A549 (cell line): ENCODE results near the gene ARL15.

Experiments used
- EP300 ChIP-seq, 2 experiments: fragments of >200 bp; sonication (Bioruptor Twin); formaldehyde crosslinking; IDR thresholded peaks; 2 replicates in 1 of 2; 3 replicates in 1 of 2; pipeline ENCODE4 v1.6.1; 2016 to 2017
- ESRRA ChIP-seq: fragments of 150-350 bp; IDR thresholded peaks from 2 replicates; pipeline ENCODE4 v1.6.1; 2014; ENCODE audit warnings: mild to moderate bottlenecking, low read length, borderline replicate concordance
- JUNB ChIP-seq: fragments of >200 bp; sonication (Bioruptor Twin); formaldehyde crosslinking; IDR thresholded peaks from 2 replicates; pipeline ENCODE4 v1.6.1; 2016
- POLR2A ChIP-seq: IDR thresholded peaks from 2 replicates; pipeline ENCODE4 v1.6.1; 2012; ENCODE audit warnings: mild to moderate bottlenecking, low read length
- POLR2AphosphoS2 ChIP-seq: conservative IDR thresholded peaks from 2 replicates; pipeline ENCODE4 v1.6.1; 2012; ENCODE audit warnings: low read length, improper control_type of control experiment, inconsistent platforms
- RFX5 ChIP-seq: fragments of 450-650 bp; IDR thresholded peaks from 2 replicates; pipeline ENCODE4 v1.7.1; 2014; ENCODE audit warnings: antibody characterized with exemption, mild to moderate bottlenecking, moderate library complexity
- RNF2 ChIP-seq: fragments of 200-600 bp; sonication (generic); IDR thresholded peaks from 2 replicates; pipeline ENCODE4 v1.6.1; 2016; ENCODE audit warnings: low read depth, mild to moderate bottlenecking, antibody characterized with exemption, moderate library complexity, borderline replicate concordance
- SMC3 ChIP-seq: fragments of >200 bp; sonication (Bioruptor Twin); formaldehyde crosslinking; IDR thresholded peaks from 3 replicates; pipeline ENCODE4 v1.6.1; 2018; ENCODE audit warnings: inconsistent platforms
- TF ChIP-seq, protein P1 (sequence below): fragments of >200 bp; sonication (Bioruptor Twin); formaldehyde crosslinking; IDR thresholded peaks from 3 replicates; pipeline ENCODE4 v1.5.1; 2016
- TF ChIP-seq, protein P2 (sequence below): fragments of 150-350 bp; IDR thresholded peaks from 2 replicates; pipeline ENCODE4 v1.6.1; 2014; ENCODE audit warnings: low read depth, mild to moderate bottlenecking, low read length
- TF ChIP-seq, protein P3 (sequence below): fragments of 200-600 bp; sonication (generic); IDR thresholded peaks from 2 replicates; pipeline ENCODE4 v1.6.1; 2016; ENCODE audit warnings: antibody characterized with exemption, mild to moderate bottlenecking, moderate library complexity

DNA sequence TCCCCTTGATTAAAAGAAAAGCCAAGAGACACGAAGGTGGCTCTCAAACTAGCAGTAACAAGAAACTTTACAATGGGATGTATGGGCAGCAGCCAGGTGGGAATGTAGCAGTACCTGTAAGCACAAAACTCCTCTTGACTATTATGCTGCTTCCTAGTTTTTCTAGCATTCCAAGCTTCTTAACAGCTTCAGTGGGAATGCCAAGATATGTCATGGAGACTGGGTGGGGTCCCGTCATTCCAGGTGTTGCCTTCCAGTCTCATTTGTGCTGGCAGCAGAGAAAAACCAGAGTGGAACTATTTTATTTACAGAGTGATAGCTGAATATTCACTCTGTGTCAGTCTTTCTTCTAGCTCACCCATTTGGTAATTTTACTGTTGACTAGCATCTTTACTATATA is 236.6 kb downstream of the ARL15 start:
- TF ChIP-seq POLR2A (no peak), SMC3 (no peak), JUNB (no peak), RNF2 (no peak), ESRRA (no peak), POLR2AphosphoS2 (no peak), RFX5 (no peak), EP300 (IDR thresholded peaks at IDR 0.05) (no peak)
- TF ChIP-seq, protein P1, sequence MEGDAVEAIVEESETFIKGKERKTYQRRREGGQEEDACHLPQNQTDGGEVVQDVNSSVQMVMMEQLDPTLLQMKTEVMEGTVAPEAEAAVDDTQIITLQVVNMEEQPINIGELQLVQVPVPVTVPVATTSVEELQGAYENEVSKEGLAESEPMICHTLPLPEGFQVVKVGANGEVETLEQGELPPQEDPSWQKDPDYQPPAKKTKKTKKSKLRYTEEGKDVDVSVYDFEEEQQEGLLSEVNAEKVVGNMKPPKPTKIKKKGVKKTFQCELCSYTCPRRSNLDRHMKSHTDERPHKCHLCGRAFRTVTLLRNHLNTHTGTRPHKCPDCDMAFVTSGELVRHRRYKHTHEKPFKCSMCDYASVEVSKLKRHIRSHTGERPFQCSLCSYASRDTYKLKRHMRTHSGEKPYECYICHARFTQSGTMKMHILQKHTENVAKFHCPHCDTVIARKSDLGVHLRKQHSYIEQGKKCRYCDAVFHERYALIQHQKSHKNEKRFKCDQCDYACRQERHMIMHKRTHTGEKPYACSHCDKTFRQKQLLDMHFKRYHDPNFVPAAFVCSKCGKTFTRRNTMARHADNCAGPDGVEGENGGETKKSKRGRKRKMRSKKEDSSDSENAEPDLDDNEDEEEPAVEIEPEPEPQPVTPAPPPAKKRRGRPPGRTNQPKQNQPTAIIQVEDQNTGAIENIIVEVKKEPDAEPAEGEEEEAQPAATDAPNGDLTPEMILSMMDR: no peak
- TF ChIP-seq, protein P2, sequence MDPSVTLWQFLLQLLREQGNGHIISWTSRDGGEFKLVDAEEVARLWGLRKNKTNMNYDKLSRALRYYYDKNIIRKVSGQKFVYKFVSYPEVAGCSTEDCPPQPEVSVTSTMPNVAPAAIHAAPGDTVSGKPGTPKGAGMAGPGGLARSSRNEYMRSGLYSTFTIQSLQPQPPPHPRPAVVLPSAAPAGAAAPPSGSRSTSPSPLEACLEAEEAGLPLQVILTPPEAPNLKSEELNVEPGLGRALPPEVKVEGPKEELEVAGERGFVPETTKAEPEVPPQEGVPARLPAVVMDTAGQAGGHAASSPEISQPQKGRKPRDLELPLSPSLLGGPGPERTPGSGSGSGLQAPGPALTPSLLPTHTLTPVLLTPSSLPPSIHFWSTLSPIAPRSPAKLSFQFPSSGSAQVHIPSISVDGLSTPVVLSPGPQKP: no peak
- TF ChIP-seq, protein P3, sequence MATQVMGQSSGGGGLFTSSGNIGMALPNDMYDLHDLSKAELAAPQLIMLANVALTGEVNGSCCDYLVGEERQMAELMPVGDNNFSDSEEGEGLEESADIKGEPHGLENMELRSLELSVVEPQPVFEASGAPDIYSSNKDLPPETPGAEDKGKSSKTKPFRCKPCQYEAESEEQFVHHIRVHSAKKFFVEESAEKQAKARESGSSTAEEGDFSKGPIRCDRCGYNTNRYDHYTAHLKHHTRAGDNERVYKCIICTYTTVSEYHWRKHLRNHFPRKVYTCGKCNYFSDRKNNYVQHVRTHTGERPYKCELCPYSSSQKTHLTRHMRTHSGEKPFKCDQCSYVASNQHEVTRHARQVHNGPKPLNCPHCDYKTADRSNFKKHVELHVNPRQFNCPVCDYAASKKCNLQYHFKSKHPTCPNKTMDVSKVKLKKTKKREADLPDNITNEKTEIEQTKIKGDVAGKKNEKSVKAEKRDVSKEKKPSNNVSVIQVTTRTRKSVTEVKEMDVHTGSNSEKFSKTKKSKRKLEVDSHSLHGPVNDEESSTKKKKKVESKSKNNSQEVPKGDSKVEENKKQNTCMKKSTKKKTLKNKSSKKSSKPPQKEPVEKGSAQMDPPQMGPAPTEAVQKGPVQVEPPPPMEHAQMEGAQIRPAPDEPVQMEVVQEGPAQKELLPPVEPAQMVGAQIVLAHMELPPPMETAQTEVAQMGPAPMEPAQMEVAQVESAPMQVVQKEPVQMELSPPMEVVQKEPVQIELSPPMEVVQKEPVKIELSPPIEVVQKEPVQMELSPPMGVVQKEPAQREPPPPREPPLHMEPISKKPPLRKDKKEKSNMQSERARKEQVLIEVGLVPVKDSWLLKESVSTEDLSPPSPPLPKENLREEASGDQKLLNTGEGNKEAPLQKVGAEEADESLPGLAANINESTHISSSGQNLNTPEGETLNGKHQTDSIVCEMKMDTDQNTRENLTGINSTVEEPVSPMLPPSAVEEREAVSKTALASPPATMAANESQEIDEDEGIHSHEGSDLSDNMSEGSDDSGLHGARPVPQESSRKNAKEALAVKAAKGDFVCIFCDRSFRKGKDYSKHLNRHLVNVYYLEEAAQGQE: no peak
